Activated naive CD4-positive, alpha-beta T cell treated with anti-CD3 and anti-CD28 coated beads, Interleukin-2, amount 50 U/mL, for 72 hours (primary cell): ENCODE data around the gene MAP4K2. TPM values are rescaled to one million over a fixed set of nuclear protein-coding genes. Genes with fewer than 3 reads are reported as not detected.
A peak's percentile ranks its signal among the peaks of the same experiment; 100 is the strongest.
"Not testable (repeated sequence)": the region's sequence is repeated elsewhere in the genome, so short reads cannot be mapped to it uniquely, and the experiment has no call there.

Experiments used
- ATAC-seq, 2 donors: fragments of 150-1000 bp; cut with Tn5 transposase; 2 replicates each; pipeline ENCODE4 v1.10.0; 2021; ENCODE audit warnings: mild to moderate bottlenecking in 2 of 2, moderate library complexity in 2 of 2
- DNase-seq, 2 donors: peaks; one replicate each; pipeline ENCODE4 v3.0.0; 2021 to 2022; ENCODE audit warnings: low spot score in 2 of 2
- H3K27ac Mint-ChIP-seq, 2 donors: one replicate each; pipeline ENCODE4 v1.8.0; 2022; ENCODE audit warnings: mild to moderate bottlenecking in 2 of 2, mixed read lengths in 2 of 2
- H3K36me3 Mint-ChIP-seq, 2 donors: one replicate each; pipeline ENCODE4 v1.8.0; 2022; ENCODE audit warnings: mixed read lengths in 2 of 2
- H3K9me3 Mint-ChIP-seq, 2 donors: one replicate each; pipeline ENCODE4 v1.8.0; 2022; ENCODE audit warnings: mixed read lengths in 2 of 2
- total RNA-seq, 2 donors: library from RNA; stranded (reverse); gene quantifications; one replicate each; pipeline ENCODE4 v1.2.3, GENCODE V29; 2022

Gene MAP4K2
- total RNA-seq, 2 donors from 2014 or later: 67.7 to 83.2 TPM

DNA sequence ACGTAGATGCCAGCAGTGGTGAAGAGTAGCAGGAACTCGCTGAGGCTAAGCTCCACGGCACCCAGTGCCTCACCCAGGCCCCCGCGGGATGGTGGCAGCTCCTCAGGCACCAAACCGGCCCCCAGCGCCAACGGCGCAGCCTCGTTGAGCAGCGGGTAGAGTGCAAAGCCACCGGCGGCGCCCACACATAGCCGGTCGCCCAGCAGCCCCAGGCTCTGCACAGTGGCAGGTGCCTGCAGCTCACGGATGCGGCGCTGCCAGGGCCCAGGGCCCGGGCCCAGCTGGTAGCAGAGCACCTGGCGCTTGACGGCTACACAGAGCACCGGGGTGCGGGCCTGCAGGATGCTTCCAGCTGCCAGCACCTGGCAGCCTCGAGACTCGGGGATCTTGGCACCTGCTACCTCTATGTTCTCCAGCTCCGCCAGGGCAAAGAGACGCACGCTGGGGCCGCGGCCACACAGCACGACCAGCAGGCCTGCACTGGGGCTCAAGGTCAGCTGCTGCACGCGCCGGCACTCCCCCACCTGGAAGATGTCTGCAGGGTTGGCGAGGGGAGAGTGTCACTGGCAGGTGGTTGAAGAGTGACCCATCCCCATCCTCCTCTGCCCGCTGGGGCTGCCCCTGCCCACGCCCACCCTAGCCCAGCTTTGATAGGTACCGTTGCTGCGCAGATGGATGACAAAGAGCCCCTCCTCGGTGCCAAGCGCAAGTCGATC lies 26.7 kb upstream of the MAP4K2 start:
- ATAC-seq: no peak
- no peak for DNase-seq
- Mint-ChIP-seq H3K36me3 (no peaks in the 10 kb centered on the region), H3K27ac (no peak overlapping the region), H3K9me3 (no peaks in the 10 kb centered on the region)

DNA sequence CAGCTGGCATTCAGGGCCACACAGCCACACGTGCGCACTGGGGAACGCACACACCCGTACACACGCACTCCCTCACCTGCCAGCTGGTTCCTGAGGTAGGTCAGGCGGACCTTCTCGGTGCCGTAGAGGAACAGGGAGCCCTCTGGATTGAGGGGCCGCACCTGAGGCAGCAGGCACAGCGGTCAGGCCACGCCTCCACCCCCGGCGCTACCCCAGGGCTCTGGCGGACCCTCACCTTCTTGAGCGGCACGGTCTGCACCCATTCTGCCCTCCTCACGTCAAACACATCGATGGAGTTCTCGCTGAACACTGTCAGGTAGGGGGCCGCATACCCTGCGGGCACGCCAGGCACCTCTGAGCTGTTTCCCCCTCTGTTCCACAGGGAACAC lies 24.4 kb upstream of the MAP4K2 start:
- Mint-ChIP-seq H3K27ac (no peak overlapping the region), H3K9me3 (no peaks in the 10 kb centered on the region), H3K36me3 (no peaks in the 10 kb centered on the region)
- DNase-seq (no peak), ATAC-seq (no peak)

- H3K36me3 Mint-ChIP-seq: no peaks in the 10 kb centered on the region
- H3K9me3 Mint-ChIP-seq: no peaks in the 10 kb centered on the region
- DNase-seq (no peak), ATAC-seq (no peak)
- H3K27ac Mint-ChIP-seq: no peak overlapping the region
These were observed 23.8 kb upstream of the MAP4K2 start for GRCh38 chr11:64826578-64827450.

DNA sequence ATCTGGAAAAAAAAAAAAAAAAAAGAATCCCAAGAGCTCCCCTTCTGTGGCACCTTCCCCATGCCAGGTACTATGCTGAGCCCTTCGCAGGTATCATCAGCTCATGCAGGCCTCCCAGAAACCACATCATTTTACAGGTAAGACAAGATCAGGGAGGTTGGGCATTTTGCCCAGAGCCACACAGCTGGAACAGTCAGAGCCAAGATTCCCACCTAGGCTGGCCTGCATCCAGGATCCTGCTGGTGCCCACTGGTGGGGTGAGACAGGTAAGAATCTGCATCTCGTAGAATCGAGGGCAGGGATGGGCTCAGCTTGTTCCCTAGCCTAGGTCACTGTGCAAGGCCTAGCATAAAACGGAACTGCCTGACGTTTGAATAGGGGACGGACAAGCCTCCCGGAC lies 23.0 kb upstream of the MAP4K2 start:
- Mint-ChIP-seq H3K36me3 (no peaks in the 10 kb centered on the region), H3K27ac (no peak overlapping the region), H3K9me3 (no peaks in the 10 kb centered on the region)
- ATAC-seq (no peak), DNase-seq (no peak)

DNA sequence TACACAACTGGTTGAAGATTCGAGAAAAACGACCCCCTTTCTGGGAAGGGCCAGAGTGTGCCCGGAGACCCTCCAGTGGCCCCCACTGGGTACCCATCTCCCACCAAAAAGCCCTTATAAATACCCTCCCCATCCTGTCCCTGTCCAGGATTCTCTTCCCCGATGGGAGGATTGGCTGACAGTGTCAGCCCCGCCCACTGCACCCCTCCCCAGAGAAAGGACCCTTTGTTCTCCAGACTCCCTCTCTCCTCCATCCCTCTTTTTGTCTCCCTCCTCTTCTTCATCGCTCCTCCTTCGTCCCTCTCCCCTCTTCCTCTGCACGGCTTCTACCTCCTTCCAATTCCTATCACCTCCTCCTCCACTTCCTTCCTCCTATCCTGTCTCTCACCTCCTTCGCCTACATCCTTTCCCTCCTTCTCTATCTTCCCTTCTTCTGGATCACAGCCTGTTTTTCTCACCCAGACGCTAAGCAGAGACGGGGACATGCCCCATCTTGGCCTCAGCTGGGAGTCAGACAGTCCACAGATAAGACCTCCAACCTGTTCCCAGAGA lies 20.6 kb upstream of the MAP4K2 start:
- no peaks in the 10 kb centered on the region for H3K9me3 Mint-ChIP-seq
- no peaks in the 10 kb centered on the region for H3K36me3 Mint-ChIP-seq
- ATAC-seq (no peak), DNase-seq (no peak)
- H3K27ac Mint-ChIP-seq: no peak overlapping the region

- no peak for ATAC-seq
- H3K9me3 Mint-ChIP-seq: no peaks in the 10 kb centered on the region
- no peaks in the 10 kb centered on the region for H3K36me3 Mint-ChIP-seq
- no peak for DNase-seq
- no peak overlapping the region for H3K27ac Mint-ChIP-seq
These were observed 14.5 kb upstream of the MAP4K2 start for GRCh38 chr11:64817476-64817875.

GRCh38 chr11:64815433-64815832 lies 12.4 kb upstream of the MAP4K2 start:
- H3K27ac Mint-ChIP-seq: peak overlapping the region in 1 of 2 donors; percentile 8
- not testable (repeated sequence) for H3K36me3 Mint-ChIP-seq, H3K9me3 Mint-ChIP-seq, DNase-seq, ATAC-seq

GRCh38 chr11:64814712-64815187 lies 11.7 kb upstream of the MAP4K2 start:
- H3K9me3 Mint-ChIP-seq: no peaks in the 10 kb centered on the region
- H3K27ac Mint-ChIP-seq: no peak overlapping the region
- peaks cover 0 to under 1% of the 10 kb centered on the region in 2 donors for H3K36me3 Mint-ChIP-seq
- ATAC-seq: no peak
- DNase-seq: no peak

GRCh38 chr11:64813826-64814225 lies 10.8 kb upstream of the MAP4K2 start:
- no peak overlapping the region for H3K27ac Mint-ChIP-seq
- no peaks in the 10 kb centered on the region for H3K9me3 Mint-ChIP-seq
- no peak for DNase-seq
- peaks cover 0 to 6% of the 10 kb centered on the region in 2 donors for H3K36me3 Mint-ChIP-seq
- ATAC-seq: no peak

GRCh38 chr11:64810891-64811272 lies 7.9 kb upstream of the MAP4K2 start:
- H3K36me3 Mint-ChIP-seq: peaks cover 5 to 6% of the 10 kb centered on the region in 2 donors
- H3K9me3 Mint-ChIP-seq: no peaks in the 10 kb centered on the region
- peak; percentile 47 to 50 for ATAC-seq
- no peak for DNase-seq
- peak overlapping the region; percentile 85 to 86 for H3K27ac Mint-ChIP-seq

- peaks cover 5 to 6% of the 10 kb centered on the region in 2 donors for H3K36me3 Mint-ChIP-seq
These were observed 7.4 kb upstream of the MAP4K2 start, which contains the start of gene MEN1 for GRCh38 chr11:64810271-64810890. Gene MEN1, minus strand, starts transcription at chr11:64810551. Its CDS starts 442 bp downstream, at chr11:64810109.

GRCh38 chr11:64809781-64810241 lies 6.8 kb upstream of the MAP4K2 start:
- Mint-ChIP-seq H3K36me3 (peaks cover 5 to 6% of the 10 kb centered on the region in 2 donors), H3K9me3 (no peaks in the 10 kb centered on the region), H3K27ac (peak overlapping the region in 1 of 2 donors; percentile 86)
- peak; percentile 34 to 38 for ATAC-seq
- peak in 1 of 2 donors; percentile 23 for DNase-seq

More at GRCh38 chr11:64810271-64810890, 7.4 kb upstream of the MAP4K2 start, which contains the start of gene MEN1:
- peak; percentile 89 to 93 for ATAC-seq
- peak; percentile 69 to 79 for DNase-seq
- Mint-ChIP-seq H3K9me3 (no peaks in the 10 kb centered on the region), H3K27ac (peak within 1 kb of the TSS; percentile 85 to 86)

DNA sequence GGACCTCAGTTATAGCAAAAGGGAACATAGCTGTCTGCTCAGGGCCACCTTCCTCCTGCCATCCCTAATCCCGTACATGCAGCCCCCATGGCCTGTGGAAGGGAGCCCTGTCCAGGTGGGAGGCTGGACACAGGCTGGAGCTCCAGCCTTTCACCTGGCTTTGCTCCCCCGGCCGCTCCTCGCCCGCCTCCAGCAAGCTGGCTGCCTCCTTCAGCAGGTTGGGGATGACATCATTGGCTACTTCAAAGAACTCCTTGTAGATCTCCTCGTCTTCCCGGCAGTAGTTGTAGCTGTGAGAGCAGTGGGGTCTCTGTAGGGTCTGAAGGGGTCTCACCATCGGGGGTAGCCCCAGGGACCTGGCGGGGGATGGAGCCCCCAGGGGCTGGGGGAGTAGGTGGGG lies 2.5 kb upstream of the MAP4K2 start:
- Mint-ChIP-seq H3K36me3 (peaks cover 5 to 6% of the 10 kb centered on the region in 2 donors), H3K9me3 (no peaks in the 10 kb centered on the region), H3K27ac (no peak overlapping the region)
- ATAC-seq: no peak
- no peak for DNase-seq

DNA sequence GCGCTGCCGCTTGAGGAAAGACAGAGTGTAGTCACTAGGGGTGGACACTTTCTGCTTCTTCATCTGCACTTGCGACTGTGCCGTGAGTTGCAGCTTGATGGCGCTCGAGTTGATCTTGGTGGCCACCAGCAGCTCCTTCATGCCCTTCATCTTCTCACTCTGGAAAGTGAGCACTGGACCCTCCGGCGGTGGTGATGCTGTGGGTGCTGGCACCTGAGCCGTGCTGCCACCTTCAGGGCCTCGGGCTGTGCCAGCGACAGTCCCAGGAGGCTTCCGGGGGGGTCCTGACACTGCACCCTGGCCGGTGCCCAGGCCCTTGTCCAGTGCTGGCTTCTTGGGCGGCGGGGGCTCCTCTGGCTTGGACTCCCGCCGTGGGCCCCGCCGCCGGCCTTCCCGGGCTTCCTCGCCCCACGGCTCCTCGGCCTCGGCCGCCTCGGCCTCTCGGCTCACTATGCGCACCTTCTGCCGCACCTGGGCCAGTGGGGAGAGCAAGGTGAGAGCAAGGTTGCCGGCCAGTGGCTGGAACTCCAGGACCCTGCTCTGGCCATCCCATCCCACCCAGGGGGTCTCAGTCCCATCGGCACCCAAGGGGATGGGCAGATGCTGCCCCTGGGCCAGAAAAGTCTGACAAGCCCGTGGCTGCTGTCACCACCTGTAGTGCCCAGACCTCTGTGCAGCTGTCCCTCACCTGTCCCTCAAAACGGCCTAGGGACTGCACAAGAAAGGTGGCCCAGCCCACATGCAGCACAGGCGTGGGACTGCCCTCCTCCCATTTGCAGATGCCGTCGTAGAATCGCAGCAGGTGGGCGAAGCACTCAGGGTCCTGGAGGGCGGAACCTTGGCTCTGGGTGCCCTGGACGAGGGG lies 1.6 kb upstream of the MAP4K2 start:
- no peak overlapping the region for H3K27ac Mint-ChIP-seq
- DNase-seq: no peak
- no peak for ATAC-seq

GRCh38 chr11:64803846-64804345 lies 882 bp upstream of the MAP4K2 start:
- DNase-seq (no peak), ATAC-seq (no peak)
- Mint-ChIP-seq H3K9me3 (no peaks in the 10 kb centered on the region), H3K27ac (peak overlapping the region; percentile 80 to 97), H3K36me3 (peaks cover 0 to 12% of the 10 kb centered on the region in 2 donors)

More for the DNA sequence above, 1.6 kb upstream of the MAP4K2 start:
- H3K36me3 Mint-ChIP-seq: peaks cover 4 to 7% of the 10 kb centered on the region in 2 donors
- H3K9me3 Mint-ChIP-seq: no peaks in the 10 kb centered on the region
